GM15510 (cell line): ENCODE measurements around the gene DRAXIN.

Experiments
- POLR2A ChIP-seq: IDR thresholded peaks from 3 replicates; pipeline ENCODE4 v1.6.1; 2011; ENCODE audit warnings: borderline replicate concordance; ENCODE audit not compliant: insufficient read length; ENCODE audit errors: extremely low read depth

DRAXIN gene, protein sequence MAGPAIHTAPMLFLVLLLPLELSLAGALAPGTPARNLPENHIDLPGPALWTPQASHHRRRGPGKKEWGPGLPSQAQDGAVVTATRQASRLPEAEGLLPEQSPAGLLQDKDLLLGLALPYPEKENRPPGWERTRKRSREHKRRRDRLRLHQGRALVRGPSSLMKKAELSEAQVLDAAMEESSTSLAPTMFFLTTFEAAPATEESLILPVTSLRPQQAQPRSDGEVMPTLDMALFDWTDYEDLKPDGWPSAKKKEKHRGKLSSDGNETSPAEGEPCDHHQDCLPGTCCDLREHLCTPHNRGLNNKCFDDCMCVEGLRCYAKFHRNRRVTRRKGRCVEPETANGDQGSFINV

DNA sequence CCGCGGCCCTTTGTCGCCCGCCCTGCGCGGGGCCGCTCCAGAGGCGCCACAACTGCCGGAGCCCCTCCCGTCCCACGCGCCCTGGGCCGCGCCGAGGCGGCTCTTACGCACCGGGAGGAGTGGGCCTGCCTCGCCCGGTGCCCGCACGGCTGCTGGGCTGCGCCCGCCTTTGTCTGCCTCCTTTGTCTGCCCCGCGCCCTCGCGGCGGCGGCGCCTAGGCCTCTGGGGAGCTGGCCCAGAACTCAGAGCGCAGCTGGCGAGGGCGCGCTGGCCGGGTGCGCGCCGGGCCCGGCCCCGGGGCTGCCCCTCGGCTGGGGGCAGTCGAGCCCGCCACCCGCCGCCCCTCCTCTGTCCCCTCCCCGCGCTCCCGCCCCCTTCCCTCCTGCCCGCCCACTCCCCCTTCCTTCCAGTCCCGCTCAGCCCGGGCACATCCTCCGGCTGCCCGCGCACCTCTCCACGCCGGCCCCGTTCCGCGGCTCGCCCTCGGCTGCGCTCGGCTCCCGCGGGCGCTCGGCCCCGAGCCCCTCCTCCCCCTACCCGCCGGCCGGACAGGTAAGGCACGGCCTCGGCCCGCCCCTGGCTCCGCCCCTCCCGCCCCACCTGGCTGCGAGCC, at the start of gene DRAXIN:
TSS of gene DRAXIN (plus strand) at position 409 of the 613 bp plus-strand sequence. CDS start 14,549 bp downstream, outside the sequence.
- TF ChIP-seq POLR2A = no peak

DNA sequence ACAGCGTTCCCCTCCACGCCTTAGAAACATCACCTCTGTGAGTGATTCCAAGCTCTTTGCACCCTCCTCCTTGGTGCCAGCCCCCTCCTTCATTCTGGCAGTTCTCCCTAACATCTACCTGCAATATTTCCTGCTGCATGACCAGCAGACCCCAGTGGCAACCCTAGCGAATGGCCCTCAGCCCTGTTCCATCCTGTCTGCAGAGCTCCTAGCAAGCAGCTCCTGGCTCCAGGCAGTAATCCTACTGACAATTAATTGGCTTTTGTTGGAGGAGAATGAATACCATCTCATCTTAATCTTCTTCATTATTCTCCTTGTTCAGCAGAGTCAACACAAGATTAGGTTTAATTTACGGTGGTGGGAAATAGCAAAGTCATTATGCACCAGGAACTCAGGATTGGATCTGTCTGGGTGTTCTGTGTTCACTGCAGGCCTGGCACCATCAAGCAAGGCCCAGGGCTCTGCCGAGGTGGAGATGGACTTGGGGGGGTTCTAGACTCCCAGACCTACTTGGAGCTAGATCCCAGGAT, 49.7 kb upstream of the DRAXIN start:
- TF ChIP-seq POLR2A = no peak

DNA sequence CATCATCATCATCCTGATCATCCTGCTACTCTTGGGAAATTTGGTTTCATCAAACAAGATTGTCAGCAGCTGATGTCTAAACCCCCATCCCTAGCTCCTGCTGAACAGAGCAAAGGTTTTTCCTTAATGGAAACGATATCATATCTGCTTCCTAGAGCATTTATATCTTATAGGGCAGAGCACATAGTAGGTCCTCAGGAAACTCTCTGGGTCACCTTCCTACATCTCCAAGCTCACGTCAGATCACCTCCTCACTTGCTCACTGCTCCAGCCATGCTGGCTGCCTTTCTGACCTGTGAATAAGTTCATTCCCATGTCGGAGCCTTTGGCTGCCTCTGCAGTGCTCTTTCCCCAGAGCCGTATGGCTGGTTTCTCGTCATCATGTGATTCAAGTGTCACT, 47.7 kb upstream of the DRAXIN start:
- TF ChIP-seq POLR2A = no peak

DNA sequence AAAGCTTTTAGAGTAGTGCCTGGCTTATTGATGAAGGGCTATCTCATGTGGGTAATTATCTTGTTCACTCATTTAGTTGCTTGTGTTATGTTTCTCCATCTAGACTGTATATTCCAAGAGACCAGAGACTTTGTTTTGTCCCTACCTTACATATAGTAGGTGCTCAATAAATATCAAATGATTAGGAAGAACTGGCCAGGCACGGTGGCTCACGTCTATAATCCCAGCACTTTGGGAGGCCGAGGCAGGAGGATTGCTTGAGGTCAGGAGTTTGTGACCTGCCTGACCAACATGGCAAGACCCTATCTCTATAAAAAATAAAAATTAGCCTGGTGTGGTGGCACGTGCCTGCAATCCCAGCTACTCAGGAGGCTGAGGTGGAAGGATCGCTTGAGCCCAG, 46.2 kb upstream of the DRAXIN start:
- no peak for TF ChIP-seq POLR2A

DNA sequence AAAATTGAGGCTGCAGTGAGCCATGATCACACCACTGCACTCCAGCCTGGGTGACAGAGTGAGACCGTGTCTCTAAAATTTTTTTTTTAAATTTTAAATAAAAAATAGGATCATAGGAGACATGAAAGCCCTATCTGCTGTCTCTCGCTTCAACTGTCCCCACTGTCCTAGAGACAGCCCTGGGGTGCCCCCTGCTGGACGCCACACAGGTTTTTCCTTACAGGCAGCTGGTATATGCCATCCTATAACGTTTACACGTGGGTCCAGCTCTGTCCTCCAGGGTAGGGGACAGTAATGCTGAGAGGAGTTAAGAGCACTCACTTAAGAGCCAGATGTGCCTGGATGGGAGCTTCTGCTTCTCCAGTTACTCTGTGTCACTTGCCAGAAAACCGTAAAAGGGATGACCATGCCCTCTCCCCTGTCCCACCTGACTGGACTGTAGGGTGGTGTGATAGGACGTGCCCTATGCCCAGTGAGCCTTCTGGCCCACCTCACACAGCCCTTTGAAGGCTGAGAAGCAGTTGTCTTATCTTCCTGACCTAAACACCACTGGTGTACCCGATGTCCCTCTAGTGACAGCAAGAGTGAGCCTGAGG, 45.7 kb upstream of the DRAXIN start:
- TF ChIP-seq POLR2A = no peak

DNA sequence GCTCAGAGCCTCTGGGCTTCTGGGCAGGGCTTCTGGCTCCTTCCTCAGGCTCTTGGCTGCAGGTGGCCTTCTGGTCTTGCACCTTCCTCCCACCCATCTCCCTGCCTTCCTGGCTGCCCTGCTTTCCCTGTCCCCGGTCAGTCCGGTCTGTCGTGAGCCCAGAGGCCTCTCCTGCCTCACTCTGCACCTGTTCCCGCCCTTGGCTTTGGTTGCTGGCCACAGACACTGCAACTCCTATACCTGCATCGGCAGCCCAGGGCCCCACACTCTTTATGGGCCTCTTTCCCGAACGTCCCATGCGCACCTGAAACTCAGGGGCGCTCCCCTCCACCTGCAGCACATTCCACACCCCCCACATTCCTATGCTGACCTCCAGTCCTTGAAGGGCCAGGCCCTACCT, 45.2 kb upstream of the DRAXIN start:
- no peak for TF ChIP-seq POLR2A

DNA sequence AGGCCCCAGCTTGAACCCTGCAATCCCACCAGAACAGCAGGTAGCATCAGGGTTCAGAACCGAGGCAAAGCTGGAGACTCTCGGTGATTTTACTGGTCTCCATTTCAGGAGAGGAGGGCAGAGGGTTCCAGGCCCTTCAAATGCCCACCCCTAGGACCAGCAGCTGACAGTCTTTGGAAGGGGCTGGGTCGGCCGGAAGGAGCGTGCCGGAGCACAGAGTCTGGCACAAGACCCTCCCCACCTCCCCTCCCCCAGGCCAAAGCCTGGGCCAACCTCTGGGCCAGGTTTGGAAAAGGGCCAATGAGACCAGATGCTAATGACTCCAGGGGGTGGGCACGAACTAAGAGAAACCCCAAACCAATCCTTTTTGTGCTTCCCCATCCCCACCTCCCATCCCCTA, 44.2 kb upstream of the DRAXIN start:
- TF ChIP-seq POLR2A = no peak

DNA sequence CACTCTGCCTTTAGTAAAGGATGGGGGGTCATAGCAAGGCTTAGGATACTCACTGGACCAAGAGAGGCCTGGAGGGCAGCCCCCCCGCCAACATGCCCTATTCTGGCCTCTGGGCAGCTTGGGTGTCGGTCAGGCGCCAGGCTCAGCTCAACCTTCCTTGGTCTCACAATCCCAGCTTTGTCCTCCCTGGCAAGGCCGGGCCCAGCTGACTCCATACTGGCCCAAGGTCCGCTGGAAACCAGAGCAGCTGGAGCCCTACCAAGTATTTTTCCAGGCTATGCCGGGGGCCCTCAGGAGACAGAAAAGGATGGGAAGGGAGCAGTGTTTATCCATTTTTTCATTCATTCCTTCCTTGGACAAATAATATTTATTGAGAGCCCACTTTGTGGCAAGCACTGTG, 43.5 kb upstream of the DRAXIN start:
- no peak for TF ChIP-seq POLR2A

DNA sequence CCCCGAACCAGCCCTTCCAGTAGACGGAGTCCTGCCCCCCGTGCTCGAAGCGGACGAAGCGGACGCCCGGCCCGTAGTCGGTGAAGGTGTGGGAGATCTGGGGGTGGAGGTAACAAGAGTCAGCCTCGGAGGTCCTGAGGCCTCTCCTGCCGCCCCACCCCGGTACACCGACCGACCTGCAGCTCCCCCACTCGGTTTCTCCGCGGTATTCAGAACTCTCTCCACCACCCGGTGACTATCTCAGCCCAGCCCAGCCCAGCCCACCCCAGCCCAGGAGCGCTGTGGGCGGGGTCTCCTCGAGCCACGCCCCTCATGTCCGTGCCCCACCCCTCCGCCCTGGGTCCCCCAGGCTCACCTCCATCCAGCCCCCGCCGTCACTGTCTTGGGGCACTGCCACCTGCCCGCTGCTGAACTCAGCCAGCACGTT, 42.8 kb upstream of the DRAXIN start:
- no peak for TF ChIP-seq POLR2A

DNA sequence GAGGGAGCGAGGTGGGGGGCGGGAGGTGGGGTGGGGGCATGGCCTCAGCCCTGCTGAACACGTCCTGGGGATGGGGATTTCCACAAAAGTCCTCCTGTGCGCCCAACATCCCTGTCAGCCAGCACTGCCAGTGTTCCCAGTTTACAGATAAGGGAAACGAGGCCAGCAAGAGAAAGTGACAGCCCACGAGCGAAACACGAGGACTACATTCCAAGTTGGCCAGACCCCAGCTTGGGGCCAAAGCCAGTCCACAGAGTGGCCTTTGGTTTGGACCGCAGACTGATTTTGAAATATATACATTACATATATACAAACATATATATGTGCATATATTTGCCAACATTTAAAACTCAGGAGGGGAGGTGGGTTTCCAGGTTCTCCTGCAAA, 42.3 kb upstream of the DRAXIN start:
- TF ChIP-seq POLR2A = no peak

DNA sequence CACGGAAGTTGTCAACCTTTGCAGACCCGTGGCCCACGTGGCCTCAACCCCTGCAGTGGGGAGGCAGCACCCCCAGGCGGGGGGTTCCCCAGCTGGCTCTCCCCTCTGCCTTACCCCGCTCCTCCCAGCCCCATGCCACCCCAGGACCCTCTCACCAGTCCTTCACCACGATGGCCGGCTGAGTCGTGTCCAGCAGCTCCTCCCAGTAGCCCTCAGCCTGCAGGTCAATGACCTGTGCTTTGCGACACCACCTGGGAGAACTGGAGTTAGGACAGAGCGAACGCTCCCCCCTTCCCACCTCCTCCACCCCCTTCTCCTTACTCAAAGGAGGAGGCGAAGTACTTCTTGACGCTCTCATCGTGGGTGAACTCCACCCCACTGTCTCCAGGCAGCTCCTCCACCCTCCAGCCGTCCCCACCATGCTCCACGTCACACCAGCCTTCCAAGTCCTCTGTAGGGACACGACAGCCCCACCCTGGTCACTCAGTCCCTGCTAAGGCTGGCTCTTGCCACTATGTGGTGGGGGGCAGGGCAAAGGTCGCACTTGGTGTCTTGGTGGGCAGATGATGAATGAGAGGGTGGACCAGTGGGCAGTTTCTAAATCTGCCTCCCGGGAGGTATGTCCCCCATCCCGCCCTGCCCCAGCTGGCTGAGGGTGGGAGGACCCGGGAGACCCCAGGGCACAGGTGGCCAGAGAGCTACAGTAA, 41.7 kb upstream of the DRAXIN start:
- TF ChIP-seq POLR2A = no peak

DNA sequence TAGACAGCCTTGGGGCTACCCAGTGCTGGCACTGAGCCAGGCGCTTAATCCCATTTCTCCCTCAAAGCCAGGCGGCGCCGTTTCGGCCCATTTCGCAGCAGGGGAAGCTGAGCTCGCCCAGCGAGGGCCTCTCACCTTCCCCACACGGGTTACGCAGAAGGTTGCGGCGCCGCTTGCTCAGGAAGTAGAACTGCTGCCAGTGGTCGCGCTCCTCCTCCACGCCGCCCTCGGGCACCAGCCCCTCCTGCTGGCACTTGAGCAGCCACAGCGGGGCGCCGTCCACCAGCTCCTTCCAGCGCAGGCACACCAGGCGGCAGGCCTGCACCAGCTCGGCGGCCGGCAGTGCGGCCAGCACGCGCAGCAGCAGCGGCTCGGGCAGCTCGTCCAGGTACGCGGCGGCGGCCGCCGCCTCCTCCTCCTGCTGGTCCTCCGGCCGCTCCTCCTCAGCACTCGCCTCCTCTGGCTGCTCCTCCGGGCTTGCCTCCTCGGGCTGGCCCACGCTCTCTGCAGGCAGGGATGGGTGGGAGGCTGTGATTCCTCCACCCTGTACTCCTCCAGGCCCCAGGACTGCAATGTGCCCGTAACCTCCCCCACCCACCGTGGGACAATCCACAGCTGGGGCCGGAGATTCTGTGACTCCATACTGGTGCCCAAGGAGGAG, 41.0 kb upstream of the DRAXIN start:
- no peak for TF ChIP-seq POLR2A

DNA sequence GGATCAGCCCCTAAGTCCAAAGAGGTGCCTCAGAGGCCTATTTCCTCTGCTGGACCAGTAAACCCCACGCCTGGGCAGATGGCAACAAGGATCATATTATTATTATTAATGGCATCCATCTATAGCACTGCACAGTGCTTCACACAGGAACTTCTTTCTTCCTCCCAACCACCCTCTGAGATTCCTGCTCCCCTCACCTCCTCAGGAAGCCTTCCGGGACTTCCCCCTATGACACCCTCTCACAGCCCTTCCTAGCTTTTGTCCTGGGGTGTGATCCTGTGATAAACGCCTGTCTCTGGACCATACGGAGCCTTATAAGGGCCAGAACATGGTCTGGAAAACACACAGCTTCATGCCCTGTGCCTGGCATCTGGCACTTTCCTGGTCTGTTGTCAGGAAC, 40.5 kb upstream of the DRAXIN start:
- no peak for TF ChIP-seq POLR2A

DNA sequence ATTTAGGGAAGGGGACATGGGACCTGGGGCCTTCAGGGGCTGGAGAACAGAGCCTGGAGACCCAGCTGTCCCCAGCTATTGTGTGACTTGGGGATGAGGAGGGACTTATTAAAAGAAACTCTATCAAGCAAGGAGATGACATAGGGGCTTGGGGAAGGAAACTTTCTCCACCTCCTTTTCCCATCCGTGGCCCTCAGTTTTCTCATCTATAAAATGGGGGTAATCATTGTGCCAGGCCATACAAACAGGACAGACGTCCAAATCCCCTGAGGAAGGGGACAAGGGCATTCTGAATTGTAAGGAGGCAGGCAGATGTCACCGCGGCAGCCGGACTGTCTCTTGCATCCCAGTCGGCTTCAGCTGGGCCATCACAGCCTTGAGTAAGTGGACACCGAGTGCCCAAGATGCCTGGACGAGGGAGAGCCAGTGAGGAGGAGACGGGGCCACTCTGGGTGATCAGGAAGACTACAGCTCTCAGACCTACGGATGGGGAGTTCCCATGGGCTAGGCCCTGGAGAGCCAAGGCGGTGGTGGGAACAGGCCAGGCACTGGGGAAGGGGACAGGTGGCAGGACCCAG, 39.2 kb upstream of the DRAXIN start:
- no peak for TF ChIP-seq POLR2A

DNA sequence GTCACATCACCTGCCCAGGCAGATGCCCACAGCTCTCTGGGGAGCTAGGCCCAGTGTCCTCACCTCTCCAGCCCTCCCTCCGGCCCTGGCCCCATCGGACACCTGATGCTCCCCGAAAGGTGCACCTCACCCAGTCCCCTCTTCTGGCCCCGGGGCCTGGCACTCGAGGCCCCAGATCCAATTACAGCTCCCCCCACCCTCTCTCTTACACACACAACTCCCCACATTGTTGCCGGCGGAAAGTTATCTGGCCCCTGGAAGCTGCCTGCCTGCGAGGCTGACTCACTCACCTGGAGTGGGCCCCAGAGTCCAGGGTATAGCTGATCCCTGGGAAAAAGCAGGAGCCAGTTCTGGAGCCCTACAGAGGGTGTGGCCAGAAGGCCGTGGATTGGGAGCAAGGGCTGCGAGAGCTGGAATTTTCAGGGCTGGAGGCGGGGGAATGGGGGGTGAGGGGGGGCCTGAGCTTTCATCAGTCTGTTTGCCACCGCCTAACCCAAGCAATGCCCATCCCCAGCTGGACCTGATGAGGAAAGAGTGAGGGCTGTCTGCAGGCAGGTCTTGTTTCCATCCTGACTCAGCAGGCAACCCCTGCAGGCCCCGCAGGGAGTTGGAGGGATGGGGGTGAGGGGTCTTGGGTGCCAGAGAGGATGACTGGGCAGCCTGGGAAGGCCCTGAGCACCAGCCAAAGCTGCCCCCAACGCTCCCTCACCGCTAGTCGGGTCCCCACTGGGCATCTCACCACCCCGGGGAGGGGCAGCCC, 38.2 kb upstream of the DRAXIN start:
- no peak for TF ChIP-seq POLR2A

DNA sequence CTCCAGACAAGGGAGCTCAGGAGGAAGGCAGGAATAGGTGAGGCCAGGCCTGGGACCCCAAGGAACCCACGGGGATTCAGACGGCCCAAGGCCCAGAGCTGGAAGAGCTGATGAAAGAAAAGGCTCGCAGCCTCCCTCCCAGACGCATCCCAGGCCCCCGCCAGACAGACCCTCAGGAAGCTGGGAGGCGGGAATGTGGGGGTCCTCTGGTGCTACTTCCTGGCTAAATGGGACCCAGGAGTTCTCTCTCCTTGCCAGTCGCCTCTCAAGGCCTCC, 37.7 kb upstream of the DRAXIN start:
- TF ChIP-seq POLR2A = no peak
